Fibroblast of the conjunctiva (primary cell): ENCODE results near the gene BANF1.

Source experiments
- DNase-seq: peaks from one replicate; pipeline ENCODE4 v3.0.0-alpha.2; 2010; ENCODE audit warnings: low read depth

The BANF1 gene

DNA sequence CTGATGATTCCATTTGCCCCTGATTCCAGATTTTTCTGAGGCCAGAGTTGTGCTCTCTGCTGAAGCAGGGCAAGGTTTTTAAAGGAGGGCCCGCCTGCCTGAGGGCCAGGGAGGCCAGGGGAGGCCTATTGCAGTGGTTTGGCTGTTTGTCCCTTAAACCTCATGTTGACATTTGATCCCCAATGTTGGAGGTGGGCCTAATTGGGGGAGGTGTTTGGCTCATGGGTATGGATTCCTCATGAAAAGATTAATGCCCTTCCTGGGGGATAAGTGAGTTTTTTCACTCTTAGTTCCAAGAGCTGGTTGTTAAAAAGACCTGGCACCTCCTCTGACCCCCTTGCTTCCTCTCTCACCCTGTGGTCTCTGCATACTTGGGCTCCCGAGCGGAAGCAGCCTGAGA, 37.5 kb downstream of the BANF1 start:
- no peak for DNase-seq

DNA sequence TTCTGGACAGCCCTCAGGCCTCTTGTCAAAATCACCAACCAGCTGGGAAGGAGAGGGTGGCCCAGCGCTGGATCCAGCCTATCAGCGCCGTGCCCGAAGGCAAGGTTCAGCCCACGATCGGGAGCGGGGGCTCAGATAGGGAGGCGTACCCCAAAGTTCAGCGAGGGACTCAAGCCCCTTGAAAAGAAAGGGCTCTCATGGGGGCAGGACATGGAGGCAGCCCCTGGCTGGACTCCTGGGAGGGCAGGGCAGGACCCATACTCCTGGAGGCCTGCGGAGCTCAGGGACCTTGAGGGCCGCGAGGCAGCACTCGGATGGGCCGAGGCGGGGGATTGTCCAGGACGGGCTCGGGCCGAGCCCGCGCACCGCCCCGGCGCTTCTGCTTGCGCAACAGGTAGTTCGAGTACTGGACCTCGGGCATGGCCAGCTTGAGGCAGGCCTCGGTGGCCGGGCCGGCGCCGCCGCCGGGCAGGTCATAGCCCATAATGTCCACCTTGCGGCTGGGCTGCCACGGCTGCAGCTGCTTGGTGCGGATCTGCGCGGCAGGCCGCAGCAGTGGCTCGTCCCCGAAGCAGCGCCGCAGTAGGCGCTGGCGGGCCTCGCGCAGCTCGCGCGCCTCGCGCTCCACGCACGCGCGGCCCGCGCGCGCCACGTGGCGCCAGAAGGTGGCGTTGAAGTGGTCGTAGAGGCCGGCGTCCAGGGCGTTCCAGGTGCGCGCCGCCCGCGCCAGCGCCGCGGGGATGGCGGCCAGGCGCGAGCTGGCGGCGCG, 40.1 kb downstream of the BANF1 start:
- no peak for DNase-seq

DNA sequence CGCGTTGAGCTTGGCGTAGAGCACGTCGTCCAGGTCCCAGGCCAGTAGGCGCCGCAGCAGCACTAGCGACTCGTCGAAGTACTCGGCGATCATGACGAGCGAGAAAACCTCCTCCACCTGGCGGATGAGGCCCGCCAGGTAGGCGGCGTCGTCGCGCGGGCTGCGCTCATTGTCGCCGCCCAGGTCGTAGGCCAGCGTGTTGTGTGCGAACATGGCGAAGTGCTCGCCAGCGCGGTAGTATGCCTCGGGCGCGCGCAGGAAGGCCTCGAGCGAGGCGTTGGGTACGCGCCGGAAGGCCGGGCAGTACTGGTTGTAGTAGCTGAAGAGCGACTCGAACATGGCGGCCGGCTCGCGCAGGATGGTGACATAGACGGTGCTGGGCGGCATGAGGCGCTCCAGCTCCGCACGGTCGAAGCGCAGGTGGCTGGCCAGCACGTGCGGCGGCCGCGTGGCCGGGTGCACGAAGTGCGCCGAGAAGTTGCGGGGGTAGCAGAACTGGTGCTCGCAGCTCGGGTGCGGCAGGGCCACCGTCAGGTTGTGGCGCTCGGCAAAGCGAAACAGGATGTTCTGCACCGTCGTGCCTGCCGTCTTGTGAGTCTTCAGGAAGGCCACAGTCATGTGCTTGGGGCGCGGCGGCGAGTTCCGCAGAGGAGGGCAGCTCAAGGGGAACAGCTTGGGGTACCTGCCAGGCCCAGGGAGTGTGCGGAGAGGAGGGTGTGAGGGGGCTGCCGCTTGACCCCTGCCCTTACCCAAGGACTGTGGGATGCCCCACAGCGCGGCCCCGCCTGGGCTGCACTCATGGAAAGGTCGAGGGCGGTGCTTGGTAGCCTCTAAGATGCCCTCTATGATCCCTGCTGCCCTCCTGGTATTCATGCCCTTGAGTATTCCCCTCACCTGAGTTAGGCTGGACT, 40.9 kb downstream of the BANF1 start:
- no peak for DNase-seq

DNA sequence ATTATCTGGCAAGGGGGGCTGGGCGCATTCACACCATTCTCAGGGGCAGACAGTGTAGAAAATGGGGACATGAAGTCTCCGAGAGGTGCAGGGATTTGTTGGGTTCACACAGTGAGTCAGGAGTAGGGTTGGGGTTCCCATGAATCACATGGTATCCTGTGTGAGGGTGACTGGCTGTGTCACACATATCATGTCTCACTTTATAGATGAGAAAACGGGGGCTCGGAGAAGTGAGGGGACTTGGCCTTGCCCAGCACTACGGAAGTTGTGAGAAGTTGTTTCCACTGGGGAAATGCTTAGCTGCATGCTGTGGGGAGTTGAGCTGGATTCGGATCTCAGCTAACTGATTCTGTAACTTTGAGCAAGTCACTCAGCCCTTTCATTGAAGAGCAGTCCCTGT, 42.5 kb downstream of the BANF1 start:
- no peak for DNase-seq

DNA sequence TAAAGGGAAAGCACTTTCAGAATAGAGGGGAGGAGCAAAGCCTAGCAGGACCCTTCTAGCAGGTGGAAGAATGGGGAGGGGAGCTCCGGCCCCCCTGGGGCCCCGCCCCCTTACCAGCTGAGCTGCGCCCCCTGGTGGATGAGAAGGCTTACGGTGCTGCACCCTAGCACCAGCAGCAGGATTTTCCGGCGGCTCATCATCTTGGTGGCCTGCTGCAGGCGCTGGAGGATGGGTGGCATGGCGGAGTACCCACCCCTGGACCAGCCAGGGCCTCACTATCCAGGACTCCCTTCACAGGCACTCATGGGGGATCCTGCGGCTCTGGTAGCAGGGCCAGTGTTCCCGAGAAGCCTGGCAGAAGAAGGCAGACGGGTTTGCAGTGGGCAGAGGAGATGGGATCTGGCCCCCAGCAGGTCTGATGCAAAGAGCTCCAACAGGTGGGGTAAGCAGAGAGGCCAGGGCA, 42.9 kb downstream of the BANF1 start:
- DNase-seq: peak; percentile 67

DNA sequence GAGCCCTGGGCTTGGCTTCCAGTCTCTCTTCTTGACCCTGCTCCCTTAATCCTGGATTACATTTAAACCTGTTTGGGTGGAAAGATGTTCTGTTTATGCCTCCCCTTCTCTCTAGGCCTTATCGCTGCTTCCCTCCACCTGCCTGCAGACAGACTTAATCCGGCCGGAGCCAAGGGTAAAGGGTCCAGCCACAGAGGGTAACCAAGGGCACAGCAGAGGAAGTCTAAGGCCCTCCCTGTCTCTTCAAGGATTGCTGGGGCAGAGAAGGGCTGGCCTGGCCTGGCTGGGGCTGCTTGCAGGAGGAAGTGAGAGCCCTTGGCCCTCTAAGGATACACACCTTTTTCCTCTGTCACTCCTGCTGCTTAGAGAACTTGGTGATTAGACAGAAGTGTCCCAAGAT, 44.6 kb downstream of the BANF1 start:
- no peak for DNase-seq

DNA sequence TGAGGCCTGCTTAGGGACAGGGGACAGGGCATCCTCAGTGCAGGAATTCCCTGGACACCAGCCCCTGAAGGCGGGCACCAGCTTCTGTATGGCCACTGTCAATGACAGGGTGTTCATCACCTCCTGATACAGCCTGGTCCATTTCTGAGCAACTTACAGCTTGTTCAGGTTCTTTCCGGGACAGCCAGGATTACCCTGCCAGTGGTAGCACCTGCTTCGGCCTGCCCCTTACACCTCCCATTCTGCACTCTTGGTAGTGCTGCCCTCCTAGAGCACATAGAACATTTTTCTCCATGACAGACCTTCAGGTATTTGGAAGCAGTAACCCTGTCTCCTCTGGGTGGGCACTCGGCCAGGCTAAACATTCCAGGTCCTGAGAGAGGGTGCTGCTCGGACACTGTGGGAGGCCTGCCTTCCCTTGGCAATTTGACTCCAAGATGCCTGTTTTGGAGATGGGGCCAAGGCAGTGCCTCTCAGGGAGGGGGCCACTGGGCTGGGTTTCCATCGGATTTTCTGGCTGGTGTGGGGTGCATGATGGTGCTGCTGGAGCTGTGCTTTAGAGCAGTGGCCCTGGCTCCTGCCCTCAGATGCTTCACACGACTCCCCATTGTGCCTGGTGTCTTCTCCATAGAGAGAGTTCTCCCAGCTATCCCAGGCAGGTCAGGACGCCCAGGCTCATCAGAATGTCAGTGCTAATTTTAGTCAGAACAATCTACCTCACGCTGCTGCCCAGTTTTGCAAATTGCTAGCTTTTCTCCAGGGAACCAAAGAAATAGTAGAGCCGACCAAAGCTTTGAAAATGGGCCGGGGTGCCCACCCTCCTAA, 45.5 kb downstream of the BANF1 start:
- no peak for DNase-seq

DNA sequence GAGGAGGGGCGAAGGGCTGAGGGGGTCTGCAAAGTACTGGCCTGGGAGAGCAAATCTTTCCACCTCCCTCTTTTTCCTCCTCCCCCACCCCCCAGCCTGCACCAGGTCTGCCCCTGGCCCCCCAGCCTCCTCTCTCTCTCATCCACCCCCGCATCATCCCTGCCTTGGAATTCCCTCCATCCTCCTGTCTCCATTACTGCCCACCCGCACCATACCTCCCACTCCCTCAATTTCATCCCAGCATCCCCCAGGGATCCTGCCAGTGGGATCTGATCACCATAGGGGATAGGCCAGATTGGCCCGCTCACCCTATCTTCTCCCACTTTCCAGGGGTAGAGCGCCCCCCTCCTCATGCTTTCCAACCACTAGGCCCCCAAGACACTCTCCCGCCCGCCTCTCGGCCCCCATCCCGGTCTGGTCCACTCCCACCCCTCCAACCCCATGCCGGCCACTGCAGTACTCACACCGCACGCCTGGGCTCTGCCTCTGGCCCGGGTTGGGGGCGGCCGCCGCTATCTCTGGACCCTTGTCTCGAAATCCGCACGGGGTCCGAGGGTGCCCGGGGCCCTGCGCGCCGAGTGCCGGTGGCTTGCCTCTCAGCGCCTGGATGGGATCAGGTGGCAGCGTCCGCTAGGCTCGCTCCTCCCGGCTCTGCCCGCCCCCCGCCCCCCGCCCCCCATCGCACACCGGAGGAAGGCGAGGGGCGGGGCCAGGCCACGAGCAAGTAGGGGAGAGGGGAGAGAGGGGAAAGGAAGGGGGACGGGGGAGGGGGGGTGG, 46.4 kb downstream of the BANF1 start, which contains the start of gene GAL3ST3:
GAL3ST3 (minus strand) TSS at position 615 of the 777 bp plus-strand sequence. CDS start 3,746 bp downstream, outside the sequence.
- no peak for DNase-seq

DNA sequence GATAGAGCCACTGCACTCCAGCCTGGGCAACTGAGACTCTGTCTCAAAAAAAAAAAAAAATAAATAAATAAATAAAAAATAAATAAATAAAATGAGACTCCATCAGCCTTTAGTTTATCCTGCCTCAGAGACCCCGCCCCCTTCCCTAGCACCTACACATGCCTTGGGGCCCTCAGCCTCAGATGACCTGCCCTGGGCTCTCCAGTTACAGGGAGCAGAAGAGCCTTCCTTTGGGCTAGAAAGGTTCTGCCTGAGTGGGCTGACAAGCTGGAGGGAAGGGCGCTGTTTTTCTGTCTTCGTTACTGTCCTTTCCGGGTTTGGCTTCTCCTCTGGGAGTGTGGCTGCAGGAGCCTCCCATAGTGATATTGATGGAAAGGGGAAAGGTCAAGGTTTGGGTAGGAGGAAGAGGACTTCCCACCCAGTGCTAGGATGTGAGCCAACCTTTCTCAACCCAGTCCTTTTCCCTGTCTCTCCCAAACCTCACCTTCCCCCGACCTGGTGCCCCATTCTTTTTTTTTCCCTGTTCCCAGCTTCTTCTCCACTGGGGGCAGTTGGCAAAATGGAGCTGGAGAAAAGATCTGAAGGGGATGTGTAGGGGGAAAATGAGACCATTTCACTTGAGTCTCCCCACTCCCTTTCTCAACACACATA, 48.4 kb downstream of the BANF1 start:
- DNase-seq: no peak

DNA sequence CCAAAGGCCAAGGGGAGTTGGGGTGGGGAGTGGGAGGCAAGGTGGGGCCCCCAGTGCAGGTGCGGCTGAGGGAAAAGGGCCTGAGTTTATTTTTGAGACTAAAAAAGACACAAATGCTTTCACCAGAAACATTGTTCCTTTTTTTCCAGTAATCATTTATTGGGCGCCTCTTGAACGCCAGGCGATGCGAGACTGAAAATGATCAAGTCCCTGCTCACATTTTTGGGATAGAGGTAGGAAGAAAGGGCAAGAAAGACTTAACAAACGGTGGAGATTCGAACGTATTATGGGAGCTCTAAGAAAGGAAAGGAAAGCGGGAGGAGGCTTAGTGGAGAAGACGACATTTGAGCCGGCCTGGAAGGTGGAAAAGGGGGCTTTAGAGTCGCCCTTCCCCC, 49.1 kb downstream of the BANF1 start:
- DNase-seq: no peak

DNA sequence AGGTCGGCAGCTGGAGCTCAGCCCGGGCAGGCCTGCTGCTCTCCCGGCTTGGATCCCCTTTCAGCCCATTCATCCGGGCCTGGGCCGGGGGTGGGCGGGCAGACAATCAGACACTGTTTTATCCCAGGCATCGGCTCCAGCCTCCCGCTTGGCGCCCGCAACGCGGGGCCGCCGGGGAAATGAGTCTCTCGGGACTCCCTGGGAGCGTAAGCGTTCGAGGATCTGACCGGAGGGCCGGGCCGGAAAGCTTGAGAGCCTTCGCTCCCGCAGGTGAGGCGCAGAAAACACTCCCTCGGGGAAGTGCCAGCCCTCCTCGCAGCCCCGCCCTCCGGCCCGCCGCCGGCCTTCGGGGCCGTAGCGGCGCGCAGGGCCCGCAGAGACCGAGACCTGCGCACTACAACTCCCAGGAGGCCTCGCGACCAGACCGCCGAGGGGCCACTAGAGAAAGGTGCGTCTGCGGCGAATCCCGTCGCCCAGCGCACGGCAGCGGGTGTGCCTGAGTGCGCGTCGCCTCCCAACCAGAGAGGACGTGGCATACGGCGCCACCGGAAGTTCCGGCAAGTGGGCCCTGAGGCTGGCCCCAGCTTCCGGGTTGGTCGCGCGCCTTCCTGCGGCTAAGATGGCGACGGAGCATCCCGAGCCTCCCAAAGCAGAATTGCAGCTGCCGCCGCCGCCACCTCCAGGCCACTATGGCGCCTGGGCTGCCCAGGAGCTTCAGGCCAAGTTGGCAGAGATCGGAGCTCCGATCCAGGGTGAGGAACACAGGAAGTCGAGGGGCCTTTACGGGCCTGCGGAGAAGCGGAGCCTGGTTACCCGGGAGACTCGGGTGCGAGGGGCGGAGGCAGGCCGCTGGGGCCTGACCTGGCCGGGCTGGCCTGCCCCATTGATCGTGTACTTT, 49.7 kb downstream of the BANF1 start, which contains the start of gene SF3B2:
SF3B2 (plus strand) TSS at position 599 of the 898 bp plus-strand sequence; CDS start at position 620, 21 bp downstream.
- DNase-seq: peak; percentile 96

DNA sequence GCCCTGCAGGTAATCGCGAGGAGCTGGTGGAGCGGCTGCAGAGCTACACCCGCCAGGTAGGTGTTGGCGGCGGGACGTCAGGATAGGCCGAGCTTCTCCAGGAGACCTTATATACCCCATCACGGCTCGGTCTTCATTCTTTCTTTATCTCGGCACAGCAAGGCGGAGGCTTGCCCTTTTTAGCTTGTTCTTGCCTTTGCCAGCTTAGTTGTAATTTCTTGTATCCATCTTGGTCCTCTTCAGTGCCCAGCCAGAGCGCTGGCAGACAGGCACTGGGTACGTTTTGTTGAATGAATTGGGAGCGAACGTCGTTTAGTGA, 50.3 kb downstream of the BANF1 start:
- no peak for DNase-seq
